WTC11 (cell line): ENCODE data around the gene JAKMIP1. TPM values are rescaled to one million over a fixed set of nuclear protein-coding genes. Genes with fewer than 3 reads are reported as not detected.

Source experiments
- ATF1 ChIP-seq: sonication (generic); formaldehyde crosslinking; IDR thresholded peaks from 2 replicates; pipeline ENCODE4 v1.8.1; 2023; ENCODE audit warnings: mild to moderate bottlenecking, moderate library complexity, missing genetic modification reagents
- ELF4 ChIP-seq: sonication (generic); formaldehyde crosslinking; IDR thresholded peaks from 2 replicates; pipeline ENCODE4 v1.8.1; 2022; ENCODE audit warnings: low read depth, mild to moderate bottlenecking, moderate library complexity, missing genetic modification reagents
- ESRRA ChIP-seq: sonication (generic); formaldehyde crosslinking; IDR thresholded peaks from 2 replicates; pipeline ENCODE4 v1.8.1; 2022; ENCODE audit warnings: mild to moderate bottlenecking, missing genetic modification reagents, borderline replicate concordance
- ETV6 ChIP-seq: sonication (generic); formaldehyde crosslinking; IDR thresholded peaks from 2 replicates; pipeline ENCODE4 v1.8.1; 2022; ENCODE audit warnings: mild to moderate bottlenecking, missing genetic modification reagents
- FOXK1 ChIP-seq: sonication (generic); formaldehyde crosslinking; IDR thresholded peaks from 2 replicates; pipeline ENCODE4 v1.8.0; 2022; ENCODE audit warnings: mild to moderate bottlenecking, moderate library complexity, missing genetic modification reagents
- GABPB1 ChIP-seq: sonication (generic); formaldehyde crosslinking; IDR thresholded peaks from 2 replicates; pipeline ENCODE4 v1.8.1; 2023; ENCODE audit warnings: mild to moderate bottlenecking, missing genetic modification reagents
- IRF2 ChIP-seq: sonication (generic); formaldehyde crosslinking; IDR thresholded peaks from 2 replicates; pipeline ENCODE4 v1.8.0; 2022; ENCODE audit warnings: low read depth, missing genetic modification reagents, borderline replicate concordance
- JUN ChIP-seq: sonication (generic); formaldehyde crosslinking; IDR thresholded peaks from 2 replicates; pipeline ENCODE4 v1.8.0; 2023; ENCODE audit warnings: mild to moderate bottlenecking, missing genetic modification reagents
- KAT7 ChIP-seq: sonication (generic); formaldehyde crosslinking; IDR thresholded peaks from 2 replicates; pipeline ENCODE4 v1.8.1; 2023; ENCODE audit warnings: missing genetic modification reagents, mild to moderate bottlenecking, borderline replicate concordance
- MYBL2 ChIP-seq: sonication (generic); formaldehyde crosslinking; IDR thresholded peaks from 2 replicates; pipeline ENCODE4 v1.8.1; 2023; ENCODE audit warnings: mild to moderate bottlenecking, moderate library complexity, missing genetic modification reagents
- NFATC4 ChIP-seq: fragments of 250-450 bp; sonication (Bioruptor Pico); IDR thresholded peaks from 2 replicates; pipeline ENCODE4 v1.9.0; 2021; ENCODE audit warnings: mild to moderate bottlenecking
- OVOL2 ChIP-seq: fragments of 250-450 bp; sonication (Bioruptor Pico); IDR thresholded peaks from 2 replicates; pipeline ENCODE4 v1.9.0; 2021; ENCODE audit warnings: mild to moderate bottlenecking, borderline replicate concordance
- SMAD3 ChIP-seq: sonication (generic); formaldehyde crosslinking; IDR thresholded peaks from 2 replicates; pipeline ENCODE4 v1.8.0; 2022; ENCODE audit warnings: missing genetic modification reagents, mild to moderate bottlenecking, borderline replicate concordance
- SMAD4 ChIP-seq: sonication (generic); formaldehyde crosslinking; IDR thresholded peaks from 2 replicates; pipeline ENCODE4 v1.8.0; 2022; ENCODE audit warnings: mild to moderate bottlenecking, missing genetic modification reagents
- TP53 ChIP-seq: sonication (generic); formaldehyde crosslinking; IDR thresholded peaks from 2 replicates; pipeline ENCODE4 v1.8.1; 2023; ENCODE audit warnings: mild to moderate bottlenecking, missing genetic modification reagents
- ZNF138 ChIP-seq: sonication (generic); formaldehyde crosslinking; conservative IDR thresholded peaks from 2 replicates; pipeline ENCODE4 v1.8.1; 2022; ENCODE audit warnings: mild to moderate bottlenecking, moderate library complexity, missing genetic modification reagents
- ZNF263 ChIP-seq: sonication (generic); formaldehyde crosslinking; IDR thresholded peaks from 2 replicates; pipeline ENCODE4 v1.8.1; 2022; ENCODE audit warnings: low read depth, mild to moderate bottlenecking, moderate library complexity, missing genetic modification reagents
- ZNF416 ChIP-seq: fragments of 250-450 bp; sonication (Bioruptor Pico); IDR thresholded peaks from 2 replicates; pipeline ENCODE4 v1.9.0; 2021; ENCODE audit warnings: mild to moderate bottlenecking, inconsistent platforms
- total RNA-seq: library from RNA; stranded (reverse); gene quantifications from 3 replicates; pipeline ENCODE4 v1.2.3, GENCODE V29; 2021
- TF ChIP-seq, protein P1 (sequence below): sonication (generic); formaldehyde crosslinking; IDR thresholded peaks from 2 replicates; pipeline ENCODE4 v1.8.0; 2022; ENCODE audit warnings: missing genetic modification reagents
- TF ChIP-seq, protein P2 (sequence below): sonication (generic); formaldehyde crosslinking; IDR thresholded peaks from 2 replicates; pipeline ENCODE4 v1.8.0; 2022; ENCODE audit warnings: mild to moderate bottlenecking, missing genetic modification reagents
- TF ChIP-seq, protein P3 (sequence below): fragments of 250-450 bp; sonication (Bioruptor Pico); IDR thresholded peaks from 2 replicates; pipeline ENCODE4 v1.9.0; 2021; ENCODE audit warnings: moderate library complexity, mild to moderate bottlenecking, inconsistent platforms, borderline replicate concordance
- TF ChIP-seq, protein P4 (sequence below): sonication (generic); formaldehyde crosslinking; IDR thresholded peaks from 2 replicates; pipeline ENCODE4 v1.8.1; 2022; ENCODE audit warnings: missing genetic modification reagents, borderline replicate concordance
- TF ChIP-seq, protein P5 (sequence below): sonication (generic); formaldehyde crosslinking; IDR thresholded peaks from 2 replicates; pipeline ENCODE4 v1.8.0; 2023; ENCODE audit warnings: missing genetic modification reagents
- TF ChIP-seq, protein P6 (sequence below): sonication (generic); formaldehyde crosslinking; IDR thresholded peaks from 2 replicates; pipeline ENCODE4 v1.8.0; 2022; ENCODE audit warnings: mild to moderate bottlenecking, missing genetic modification reagents
- TF ChIP-seq, protein P7 (sequence below): sonication (generic); formaldehyde crosslinking; IDR thresholded peaks from 2 replicates; pipeline ENCODE4 v1.8.0; 2022; ENCODE audit warnings: mild to moderate bottlenecking, missing genetic modification reagents
- TF ChIP-seq, protein P8 (sequence below): sonication (generic); formaldehyde crosslinking; IDR thresholded peaks from 2 replicates; pipeline ENCODE4 v1.8.1; 2023; ENCODE audit warnings: mild to moderate bottlenecking, missing genetic modification reagents, borderline replicate concordance

JAKMIP1 gene
- total RNA-seq, 1 experiment from 2014 or later, result 4.0 TPM

DNA sequence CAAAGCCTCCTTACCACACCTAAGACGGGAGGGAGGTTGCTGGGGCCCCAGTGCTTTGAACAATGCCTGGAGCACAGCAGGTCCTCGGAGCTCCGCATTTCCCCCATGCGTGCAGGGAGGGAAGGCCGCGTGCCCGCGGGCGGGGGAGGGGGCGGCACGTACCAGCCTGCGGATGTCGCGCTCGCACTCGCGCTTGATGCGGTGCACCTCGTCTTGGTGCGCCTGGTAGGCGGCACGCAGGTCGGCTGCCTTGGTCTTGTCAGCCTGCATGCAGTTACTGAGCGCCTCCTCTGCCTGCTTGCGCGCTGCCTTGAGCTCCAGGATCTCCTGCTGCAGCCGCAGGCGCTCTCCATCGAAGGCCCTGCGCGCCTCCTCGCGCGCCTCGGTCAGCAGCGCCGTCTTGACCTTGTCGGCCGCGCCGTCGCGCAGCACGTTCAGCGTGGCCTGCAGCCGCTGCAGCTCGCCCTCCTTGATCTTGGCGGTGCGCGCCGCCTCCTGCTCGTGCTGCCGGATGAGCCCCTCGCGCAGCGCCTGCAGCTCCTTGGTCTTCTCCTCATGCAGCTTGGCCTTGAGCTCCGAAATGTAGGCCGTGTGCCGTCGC is 94.9 kb downstream of the JAKMIP1 start (continued):
- no peak for TF ChIP-seq SMAD4 (CRISPR knock-in tag)
- no peak for TF ChIP-seq NFATC4 (CRISPR knock-in tag)
- no peak for TF ChIP-seq JUN (CRISPR knock-in tag)
- no peak for TF ChIP-seq ATF1 (CRISPR knock-in tag)
- TF ChIP-seq IRF2, result no peak
- no peak for TF ChIP-seq OVOL2 (CRISPR knock-in tag)
- peak; percentile 53; the same call in 1 of the 2 replicates for TF ChIP-seq ETV6 (CRISPR knock-in tag)
- no peak for TF ChIP-seq GABPB1 (CRISPR knock-in tag)
- no peak for TF ChIP-seq ELF4 (CRISPR knock-in tag)
- peak; percentile 64; the same call in 1 of the 2 replicates for TF ChIP-seq FOXK1 (CRISPR knock-in tag)
- TF ChIP-seq, protein P1, sequence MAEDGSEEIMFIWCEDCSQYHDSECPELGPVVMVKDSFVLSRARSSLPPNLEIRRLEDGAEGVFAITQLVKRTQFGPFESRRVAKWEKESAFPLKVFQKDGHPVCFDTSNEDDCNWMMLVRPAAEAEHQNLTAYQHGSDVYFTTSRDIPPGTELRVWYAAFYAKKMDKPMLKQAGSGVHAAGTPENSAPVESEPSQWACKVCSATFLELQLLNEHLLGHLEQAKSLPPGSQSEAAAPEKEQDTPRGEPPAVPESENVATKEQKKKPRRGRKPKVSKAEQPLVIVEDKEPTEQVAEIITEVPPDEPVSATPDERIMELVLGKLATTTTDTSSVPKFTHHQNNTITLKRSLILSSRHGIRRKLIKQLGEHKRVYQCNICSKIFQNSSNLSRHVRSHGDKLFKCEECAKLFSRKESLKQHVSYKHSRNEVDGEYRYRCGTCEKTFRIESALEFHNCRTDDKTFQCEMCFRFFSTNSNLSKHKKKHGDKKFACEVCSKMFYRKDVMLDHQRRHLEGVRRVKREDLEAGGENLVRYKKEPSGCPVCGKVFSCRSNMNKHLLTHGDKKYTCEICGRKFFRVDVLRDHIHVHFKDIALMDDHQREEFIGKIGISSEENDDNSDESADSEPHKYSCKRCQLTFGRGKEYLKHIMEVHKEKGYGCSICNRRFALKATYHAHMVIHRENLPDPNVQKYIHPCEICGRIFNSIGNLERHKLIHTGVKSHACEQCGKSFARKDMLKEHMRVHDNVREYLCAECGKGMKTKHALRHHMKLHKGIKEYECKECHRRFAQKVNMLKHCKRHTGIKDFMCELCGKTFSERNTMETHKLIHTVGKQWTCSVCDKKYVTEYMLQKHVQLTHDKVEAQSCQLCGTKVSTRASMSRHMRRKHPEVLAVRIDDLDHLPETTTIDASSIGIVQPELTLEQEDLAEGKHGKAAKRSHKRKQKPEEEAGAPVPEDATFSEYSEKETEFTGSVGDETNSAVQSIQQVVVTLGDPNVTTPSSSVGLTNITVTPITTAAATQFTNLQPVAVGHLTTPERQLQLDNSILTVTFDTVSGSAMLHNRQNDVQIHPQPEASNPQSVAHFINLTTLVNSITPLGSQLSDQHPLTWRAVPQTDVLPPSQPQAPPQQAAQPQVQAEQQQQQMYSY (CRISPR knock-in tag), result peak; percentile 60
- TF ChIP-seq TP53 (CRISPR knock-in tag), result no peak
- TF ChIP-seq, protein P2, sequence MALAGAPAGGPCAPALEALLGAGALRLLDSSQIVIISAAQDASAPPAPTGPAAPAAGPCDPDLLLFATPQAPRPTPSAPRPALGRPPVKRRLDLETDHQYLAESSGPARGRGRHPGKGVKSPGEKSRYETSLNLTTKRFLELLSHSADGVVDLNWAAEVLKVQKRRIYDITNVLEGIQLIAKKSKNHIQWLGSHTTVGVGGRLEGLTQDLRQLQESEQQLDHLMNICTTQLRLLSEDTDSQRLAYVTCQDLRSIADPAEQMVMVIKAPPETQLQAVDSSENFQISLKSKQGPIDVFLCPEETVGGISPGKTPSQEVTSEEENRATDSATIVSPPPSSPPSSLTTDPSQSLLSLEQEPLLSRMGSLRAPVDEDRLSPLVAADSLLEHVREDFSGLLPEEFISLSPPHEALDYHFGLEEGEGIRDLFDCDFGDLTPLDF (CRISPR knock-in tag), result no peak
- TF ChIP-seq, protein P3, sequence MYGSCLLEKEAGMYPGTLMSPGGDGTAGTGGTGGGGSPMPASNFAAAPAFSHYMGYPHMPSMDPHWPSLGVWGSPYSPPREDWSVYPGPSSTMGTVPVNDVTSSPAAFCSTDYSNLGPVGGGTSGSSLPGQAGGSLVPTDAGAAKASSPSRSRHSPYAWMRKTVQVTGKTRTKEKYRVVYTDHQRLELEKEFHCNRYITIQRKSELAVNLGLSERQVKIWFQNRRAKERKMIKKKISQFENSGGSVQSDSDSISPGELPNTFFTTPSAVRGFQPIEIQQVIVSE, result no peak
- TF ChIP-seq, protein P4, sequence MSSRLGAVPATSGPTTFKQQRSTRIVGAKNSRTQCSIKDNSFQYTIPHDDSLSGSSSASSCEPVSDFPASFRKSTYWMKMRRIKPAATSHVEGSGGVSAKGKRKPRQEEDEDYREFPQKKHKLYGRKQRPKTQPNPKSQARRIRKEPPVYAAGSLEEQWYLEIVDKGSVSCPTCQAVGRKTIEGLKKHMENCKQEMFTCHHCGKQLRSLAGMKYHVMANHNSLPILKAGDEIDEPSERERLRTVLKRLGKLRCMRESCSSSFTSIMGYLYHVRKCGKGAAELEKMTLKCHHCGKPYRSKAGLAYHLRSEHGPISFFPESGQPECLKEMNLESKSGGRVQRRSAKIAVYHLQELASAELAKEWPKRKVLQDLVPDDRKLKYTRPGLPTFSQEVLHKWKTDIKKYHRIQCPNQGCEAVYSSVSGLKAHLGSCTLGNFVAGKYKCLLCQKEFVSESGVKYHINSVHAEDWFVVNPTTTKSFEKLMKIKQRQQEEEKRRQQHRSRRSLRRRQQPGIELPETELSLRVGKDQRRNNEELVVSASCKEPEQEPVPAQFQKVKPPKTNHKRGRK (CRISPR knock-in tag), result no peak
- TF ChIP-seq ZNF138 (CRISPR knock-in tag), result no peak
- TF ChIP-seq, protein P5, sequence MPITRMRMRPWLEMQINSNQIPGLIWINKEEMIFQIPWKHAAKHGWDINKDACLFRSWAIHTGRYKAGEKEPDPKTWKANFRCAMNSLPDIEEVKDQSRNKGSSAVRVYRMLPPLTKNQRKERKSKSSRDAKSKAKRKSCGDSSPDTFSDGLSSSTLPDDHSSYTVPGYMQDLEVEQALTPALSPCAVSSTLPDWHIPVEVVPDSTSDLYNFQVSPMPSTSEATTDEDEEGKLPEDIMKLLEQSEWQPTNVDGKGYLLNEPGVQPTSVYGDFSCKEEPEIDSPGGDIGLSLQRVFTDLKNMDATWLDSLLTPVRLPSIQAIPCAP (CRISPR knock-in tag), result peak; percentile 50; the same call in 1 of the 2 replicates
- TF ChIP-seq, protein P6, sequence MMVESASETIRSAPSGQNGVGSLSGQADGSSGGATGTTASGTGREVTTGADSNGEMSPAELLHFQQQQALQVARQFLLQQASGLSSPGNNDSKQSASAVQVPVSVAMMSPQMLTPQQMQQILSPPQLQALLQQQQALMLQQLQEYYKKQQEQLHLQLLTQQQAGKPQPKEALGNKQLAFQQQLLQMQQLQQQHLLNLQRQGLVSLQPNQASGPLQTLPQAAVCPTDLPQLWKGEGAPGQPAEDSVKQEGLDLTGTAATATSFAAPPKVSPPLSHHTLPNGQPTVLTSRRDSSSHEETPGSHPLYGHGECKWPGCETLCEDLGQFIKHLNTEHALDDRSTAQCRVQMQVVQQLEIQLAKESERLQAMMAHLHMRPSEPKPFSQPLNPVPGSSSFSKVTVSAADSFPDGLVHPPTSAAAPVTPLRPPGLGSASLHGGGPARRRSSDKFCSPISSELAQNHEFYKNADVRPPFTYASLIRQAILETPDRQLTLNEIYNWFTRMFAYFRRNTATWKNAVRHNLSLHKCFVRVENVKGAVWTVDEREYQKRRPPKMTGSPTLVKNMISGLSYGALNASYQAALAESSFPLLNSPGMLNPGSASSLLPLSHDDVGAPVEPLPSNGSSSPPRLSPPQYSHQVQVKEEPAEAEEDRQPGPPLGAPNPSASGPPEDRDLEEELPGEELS, result peak; percentile 87
- no peak for TF ChIP-seq MYBL2 (CRISPR knock-in tag)
- TF ChIP-seq, protein P7, sequence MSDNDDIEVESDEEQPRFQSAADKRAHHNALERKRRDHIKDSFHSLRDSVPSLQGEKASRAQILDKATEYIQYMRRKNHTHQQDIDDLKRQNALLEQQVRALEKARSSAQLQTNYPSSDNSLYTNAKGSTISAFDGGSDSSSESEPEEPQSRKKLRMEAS (CRISPR knock-in tag), result peak; percentile 81; the same call in 1 of the 2 replicates
- TF ChIP-seq KAT7 (CRISPR knock-in tag), result no peak
- TF ChIP-seq ZNF263 (CRISPR knock-in tag), result peak; percentile 51; the same call in 1 of the 2 replicates
- TF ChIP-seq, protein P8, sequence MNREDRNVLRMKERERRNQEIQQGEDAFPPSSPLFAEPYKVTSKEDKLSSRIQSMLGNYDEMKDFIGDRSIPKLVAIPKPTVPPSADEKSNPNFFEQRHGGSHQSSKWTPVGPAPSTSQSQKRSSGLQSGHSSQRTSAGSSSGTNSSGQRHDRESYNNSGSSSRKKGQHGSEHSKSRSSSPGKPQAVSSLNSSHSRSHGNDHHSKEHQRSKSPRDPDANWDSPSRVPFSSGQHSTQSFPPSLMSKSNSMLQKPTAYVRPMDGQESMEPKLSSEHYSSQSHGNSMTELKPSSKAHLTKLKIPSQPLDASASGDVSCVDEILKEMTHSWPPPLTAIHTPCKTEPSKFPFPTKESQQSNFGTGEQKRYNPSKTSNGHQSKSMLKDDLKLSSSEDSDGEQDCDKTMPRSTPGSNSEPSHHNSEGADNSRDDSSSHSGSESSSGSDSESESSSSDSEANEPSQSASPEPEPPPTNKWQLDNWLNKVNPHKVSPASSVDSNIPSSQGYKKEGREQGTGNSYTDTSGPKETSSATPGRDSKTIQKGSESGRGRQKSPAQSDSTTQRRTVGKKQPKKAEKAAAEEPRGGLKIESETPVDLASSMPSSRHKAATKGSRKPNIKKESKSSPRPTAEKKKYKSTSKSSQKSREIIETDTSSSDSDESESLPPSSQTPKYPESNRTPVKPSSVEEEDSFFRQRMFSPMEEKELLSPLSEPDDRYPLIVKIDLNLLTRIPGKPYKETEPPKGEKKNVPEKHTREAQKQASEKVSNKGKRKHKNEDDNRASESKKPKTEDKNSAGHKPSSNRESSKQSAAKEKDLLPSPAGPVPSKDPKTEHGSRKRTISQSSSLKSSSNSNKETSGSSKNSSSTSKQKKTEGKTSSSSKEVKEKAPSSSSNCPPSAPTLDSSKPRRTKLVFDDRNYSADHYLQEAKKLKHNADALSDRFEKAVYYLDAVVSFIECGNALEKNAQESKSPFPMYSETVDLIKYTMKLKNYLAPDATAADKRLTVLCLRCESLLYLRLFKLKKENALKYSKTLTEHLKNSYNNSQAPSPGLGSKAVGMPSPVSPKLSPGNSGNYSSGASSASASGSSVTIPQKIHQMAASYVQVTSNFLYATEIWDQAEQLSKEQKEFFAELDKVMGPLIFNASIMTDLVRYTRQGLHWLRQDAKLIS, result no peak
- no peak for TF ChIP-seq ESRRA
- TF ChIP-seq SMAD3, result no peak
- no peak for TF ChIP-seq ZNF416
